PC-3 (cell line): ENCODE results near the gene ERP27.

Source experiments
- EZH2 ChIP-seq: fragments of 300-600 bp; sonication (generic); IDR thresholded peaks from one replicate; pipeline ENCODE4 v1.6.1; 2017; ENCODE audit warnings: antibody characterized with exemption, mild to moderate bottlenecking, low read length; ENCODE audit not compliant: unreplicated experiment
- EZH2phosphoT487 ChIP-seq: fragments of 300-600 bp; sonication (generic); IDR thresholded peaks from 2 replicates; pipeline ENCODE4 v1.6.1; 2018; ENCODE audit warnings: mild to moderate bottlenecking, antibody characterized with exemption, low read length, borderline replicate concordance
- TF ChIP-seq, protein P1 (sequence below): fragments of 300-600 bp; sonication (generic); conservative IDR thresholded peaks from 2 replicates; pipeline ENCODE4 v1.5.1; 2017; ENCODE audit warnings: antibody characterized with exemption, low read depth, mild to moderate bottlenecking, low read length

DNA sequence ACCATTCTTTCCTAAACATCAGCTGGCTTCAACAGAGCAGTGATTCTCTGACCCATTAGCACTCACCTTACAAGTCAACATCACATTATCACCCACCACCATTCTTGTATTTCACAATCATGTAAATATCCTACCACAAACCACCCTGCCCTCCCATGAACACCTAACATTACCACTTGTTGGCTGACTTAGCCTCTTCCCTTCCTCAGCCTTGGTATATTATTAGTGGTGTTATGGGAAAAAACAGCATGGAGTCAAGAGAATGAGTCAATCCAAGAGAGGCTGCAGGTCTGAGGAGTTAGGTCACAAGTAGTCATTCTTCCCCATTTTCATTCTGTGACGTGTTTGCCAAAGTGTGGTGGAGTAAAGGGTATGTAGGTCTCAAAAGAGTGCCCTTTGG, 30.4 kb downstream of the ERP27 start:
- TF ChIP-seq, protein P1, sequence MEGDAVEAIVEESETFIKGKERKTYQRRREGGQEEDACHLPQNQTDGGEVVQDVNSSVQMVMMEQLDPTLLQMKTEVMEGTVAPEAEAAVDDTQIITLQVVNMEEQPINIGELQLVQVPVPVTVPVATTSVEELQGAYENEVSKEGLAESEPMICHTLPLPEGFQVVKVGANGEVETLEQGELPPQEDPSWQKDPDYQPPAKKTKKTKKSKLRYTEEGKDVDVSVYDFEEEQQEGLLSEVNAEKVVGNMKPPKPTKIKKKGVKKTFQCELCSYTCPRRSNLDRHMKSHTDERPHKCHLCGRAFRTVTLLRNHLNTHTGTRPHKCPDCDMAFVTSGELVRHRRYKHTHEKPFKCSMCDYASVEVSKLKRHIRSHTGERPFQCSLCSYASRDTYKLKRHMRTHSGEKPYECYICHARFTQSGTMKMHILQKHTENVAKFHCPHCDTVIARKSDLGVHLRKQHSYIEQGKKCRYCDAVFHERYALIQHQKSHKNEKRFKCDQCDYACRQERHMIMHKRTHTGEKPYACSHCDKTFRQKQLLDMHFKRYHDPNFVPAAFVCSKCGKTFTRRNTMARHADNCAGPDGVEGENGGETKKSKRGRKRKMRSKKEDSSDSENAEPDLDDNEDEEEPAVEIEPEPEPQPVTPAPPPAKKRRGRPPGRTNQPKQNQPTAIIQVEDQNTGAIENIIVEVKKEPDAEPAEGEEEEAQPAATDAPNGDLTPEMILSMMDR, result no peak
- no peak for TF ChIP-seq EZH2
- TF ChIP-seq EZH2phosphoT487, result no peak
